MM.1S (cell line): ENCODE results near the gene HOXA13.

Experiments used
- CTCF ChIP-seq: fragments of 300-600 bp; sonication (generic); IDR thresholded peaks from 2 replicates; pipeline ENCODE4 v1.5.1; 2016; ENCODE audit warnings: antibody characterized with exemption, low read length, mixed read lengths
- EZH2phosphoT487 ChIP-seq: fragments of 300-600 bp; sonication (generic); IDR thresholded peaks from 2 replicates; pipeline ENCODE4 v1.6.1; 2018; ENCODE audit warnings: antibody characterized with exemption, low read length

- no peak for TF ChIP-seq CTCF
- no peak for TF ChIP-seq EZH2phosphoT487
These were observed 44.7 kb downstream of the HOXA13 start for GRCh38 chr7:27154901-27155815.
